Stromal cell of bone marrow (primary cell): ENCODE measurements around the gene MYMX.
"Not testable (repeated sequence)": the region's sequence is repeated elsewhere in the genome, so short reads cannot be mapped to it uniquely, and the experiment has no call there.

ENCODE experiments used
- DNase-seq: peaks from one replicate; pipeline ENCODE4 v3.0.0-alpha.2; 2012; ENCODE audit warnings: low read depth

MYMX gene

DNA sequence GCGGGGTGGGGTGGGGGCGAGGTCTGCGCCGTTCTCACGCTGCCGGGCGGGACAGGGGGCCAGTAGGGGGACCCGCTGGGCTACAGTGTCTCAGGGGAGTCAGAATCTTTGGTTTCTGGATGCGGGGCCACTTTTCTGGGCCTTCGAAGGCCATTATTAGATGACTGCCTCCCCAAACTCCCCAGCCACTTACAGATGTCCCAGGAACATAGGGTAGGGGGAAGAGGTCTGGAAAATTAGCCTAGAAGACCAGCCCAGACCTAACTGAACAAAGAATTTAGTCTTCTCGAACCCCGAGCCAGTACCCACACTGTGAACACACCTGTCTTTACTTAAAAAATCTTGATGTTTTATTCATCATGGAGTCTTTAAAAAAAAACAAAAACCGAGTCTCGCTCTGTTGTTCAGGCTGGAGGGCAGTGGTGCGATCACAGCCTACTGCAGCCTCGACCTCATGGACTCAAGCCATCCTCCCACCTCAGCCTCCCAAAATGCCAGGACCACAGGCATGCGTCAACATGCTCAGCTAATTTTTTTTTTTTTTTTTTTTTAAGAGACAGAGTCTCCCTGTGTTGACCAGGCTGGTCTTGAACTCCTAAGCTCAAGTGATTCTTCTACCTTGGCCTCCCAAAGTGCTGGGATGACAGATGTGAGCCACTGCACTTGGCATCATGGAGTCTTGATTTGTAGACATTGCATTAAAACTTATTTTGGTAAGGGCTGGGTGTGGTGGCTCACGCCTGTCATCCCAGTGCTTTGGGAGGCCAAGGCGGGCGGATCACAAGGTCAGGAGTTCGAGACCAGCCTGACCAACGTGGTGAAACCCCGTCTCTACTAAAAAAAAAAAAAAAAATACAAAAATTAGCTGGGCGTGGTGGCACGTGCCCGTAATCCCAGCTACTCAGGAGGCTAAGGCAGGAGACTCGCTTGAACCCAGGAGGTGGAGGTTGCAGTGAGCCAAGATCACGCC lies 3.4 kb downstream of the MYMX start:
- DNase-seq = no peak

DNA sequence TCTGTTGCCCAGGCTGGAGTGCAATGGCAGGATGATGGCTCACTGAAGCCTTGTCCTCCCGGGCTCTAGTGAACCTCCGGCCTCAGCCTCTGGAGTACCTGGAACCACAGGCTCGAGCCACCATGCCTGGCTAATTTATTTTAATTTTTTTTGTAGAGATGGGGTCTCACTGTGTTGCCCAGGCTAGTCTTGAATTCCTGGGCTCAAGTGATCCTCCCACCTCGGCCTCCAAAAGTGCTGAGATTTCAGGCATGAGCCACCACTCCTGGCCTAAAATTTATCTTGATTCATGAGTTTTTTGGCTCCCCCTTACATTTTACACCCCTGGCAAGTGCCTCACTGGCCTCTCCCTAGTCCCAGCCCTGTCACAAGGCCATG lies 4.2 kb downstream of the MYMX start:
- DNase-seq = no peak

DNA sequence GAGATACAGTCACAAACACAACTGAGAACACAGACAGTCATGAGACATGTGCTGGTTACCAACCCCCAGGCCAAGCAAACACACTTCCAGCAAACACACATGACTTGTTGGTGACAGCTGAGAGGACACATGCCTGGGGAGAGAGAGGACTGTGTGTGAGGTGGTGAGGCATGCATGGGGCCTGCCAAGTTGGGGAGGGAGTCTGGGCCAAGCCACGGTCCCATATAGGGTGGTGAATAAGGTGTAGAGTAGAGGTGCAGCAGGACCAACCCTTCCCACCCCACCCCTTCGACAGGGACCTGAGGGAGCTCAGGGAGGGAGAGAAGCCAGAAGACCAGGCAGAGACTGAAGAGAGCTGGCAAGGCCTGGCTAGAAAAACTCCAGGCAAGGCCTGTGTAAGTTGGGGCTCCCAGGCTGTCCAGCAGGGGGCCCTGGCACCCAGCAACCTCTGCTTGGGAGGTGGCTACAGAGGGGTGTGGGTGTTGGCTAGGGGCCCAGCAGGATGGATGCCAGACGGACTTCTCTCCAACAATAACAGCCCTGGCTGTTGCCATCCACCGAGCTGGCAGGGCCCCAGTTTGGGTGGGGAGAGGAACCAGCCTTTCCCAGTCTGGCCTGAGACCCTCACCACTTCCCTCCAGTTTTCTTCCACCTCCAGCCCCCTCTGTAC lies 4.7 kb downstream of the MYMX start:
- peak; percentile 53 for DNase-seq

DNA sequence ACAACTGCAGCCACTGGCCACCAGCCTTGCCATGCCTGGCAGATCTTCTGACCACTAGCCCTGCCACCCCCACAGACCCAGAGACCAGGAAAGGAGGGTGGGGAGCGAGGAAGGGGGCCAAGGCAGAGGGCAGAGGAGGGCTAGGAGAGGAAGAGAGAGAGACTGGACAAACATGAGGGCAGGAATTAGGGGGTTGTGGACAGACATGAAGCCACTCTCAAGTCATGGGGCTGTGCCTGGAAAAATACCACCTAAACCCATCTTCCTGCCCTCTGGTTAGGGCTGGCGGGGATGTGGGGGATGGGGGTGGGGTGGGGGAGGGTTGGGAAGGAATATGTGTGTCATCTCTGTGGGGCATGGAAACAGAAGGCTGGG lies 5.2 kb downstream of the MYMX start:
- DNase-seq = no peak

DNA sequence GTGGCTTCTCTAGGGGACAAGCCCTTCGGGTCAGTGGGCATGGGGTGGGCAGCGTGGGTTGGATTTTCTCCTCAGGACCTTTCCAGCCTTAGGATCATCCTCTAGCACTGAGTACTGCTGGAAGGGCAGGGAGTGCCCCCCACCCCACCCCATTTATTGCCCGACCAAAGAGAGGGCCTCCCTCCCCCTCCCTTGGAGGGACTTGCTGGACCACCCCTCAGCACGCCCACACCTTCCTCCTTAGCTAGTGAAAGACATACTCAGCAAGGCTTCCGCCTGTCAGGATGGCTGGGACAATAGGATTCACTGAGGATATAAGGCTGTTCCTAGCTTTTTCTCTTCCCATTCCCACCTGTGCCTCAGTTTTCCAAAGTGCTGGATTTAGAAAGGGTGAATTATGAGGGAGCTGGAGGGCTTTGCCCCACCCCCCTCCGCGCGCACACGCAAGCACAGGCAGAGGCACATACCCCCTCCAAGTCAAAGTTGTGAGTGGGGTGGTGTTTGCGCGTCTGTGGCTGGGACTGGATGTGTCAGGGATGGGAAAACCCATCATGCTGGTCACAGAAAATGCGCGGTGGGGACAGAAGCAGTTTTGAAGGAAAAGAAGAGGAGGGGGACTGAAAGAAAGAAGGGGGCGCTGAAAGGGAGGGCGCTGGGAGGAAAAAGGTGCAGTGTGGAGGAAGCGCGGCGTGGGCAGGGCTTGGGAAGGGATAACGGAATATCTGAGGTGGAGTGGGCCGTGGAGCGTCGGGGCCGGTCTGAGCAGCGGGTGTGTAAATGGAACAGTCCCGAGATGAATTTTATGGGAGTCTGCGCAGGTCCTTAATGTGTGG lies 6.0 kb downstream of the MYMX start:
- no peak for DNase-seq

DNA sequence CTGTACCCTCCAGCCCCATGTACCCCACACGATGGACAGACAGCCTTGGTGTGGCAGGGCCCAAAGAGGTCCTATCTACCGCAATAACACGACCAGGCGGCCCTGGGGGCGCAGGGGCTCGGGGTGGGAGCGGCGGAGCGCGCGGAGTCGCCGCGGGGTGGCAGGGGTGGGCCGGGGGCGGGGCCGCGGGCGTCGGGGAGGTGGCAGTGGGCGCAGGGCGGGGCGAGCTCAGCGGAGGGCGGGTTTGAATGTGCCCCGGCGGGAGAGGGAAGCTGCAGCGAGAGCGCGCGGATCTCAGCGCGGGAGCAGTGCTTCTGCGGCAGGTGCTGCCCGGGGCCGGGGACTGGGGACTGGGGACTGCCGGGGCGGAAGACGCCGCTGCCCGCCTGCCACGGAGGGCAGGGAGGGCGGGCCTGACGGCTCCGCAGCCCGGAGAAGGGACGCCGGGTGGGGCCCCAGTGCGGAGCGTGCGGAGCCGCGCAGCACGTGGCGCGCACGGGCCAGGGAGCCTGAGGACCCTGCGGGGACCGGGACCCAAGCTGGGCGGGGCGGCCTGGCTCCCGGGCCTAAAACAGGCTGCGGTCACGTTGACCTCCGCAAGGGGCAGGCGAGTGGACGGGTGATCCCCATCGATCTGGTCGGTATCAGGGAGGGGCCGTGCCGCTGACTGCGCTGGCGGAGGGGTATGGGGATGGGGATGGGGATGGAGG lies 6.7 kb downstream of the MYMX start, which contains the start of gene SLC29A1:
SLC29A1 (plus strand) TSS at position 277 of the 710 bp plus-strand sequence. CDS start 3,719 bp downstream, outside the sequence.
- DNase-seq = no peak

DNA sequence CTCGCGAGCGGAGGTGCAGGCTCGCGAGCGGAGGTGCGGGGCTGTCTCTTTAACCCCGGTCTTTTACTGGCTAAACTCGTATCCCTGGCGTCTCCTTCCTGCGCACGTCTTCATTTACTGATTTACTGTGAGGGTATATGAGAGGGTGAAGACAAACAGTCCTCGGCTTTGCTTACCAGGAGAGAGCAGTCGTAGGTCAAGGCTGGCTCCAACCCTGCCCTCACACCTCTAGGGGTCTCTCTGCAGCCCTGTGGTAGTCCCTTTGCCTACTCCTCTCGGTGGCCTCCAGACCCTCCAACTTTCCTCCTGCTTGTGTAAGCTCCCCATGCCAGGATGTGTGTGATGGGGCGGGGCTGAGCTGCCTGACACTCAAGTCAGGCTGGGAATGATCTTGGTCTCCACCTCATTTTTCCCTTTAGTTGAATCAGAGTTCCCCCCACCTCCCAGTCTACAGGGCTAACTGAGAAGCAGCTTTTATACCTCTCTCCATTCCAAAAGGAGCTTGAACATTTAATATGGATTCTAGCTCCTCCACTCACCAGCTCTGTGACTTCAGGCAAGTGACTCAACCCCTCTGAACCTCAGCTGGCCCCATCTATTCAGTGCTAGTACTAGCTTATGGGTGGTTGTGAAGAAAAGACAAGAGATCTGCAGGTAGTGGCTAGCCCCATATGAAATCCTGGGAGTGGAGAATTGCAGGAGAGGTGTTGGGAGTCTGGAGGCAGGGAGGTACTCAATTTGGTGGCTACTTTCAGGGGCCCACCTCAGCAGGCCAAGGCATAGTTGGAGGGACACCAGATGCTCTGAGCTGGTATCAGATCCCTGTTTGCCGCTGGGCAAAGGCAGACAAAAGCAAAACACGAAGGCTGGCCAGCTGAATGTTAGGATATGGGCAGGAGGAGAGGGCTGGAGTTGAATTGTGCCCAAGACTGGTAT lies 7.6 kb downstream of the MYMX start:
- no peak for DNase-seq

DNA sequence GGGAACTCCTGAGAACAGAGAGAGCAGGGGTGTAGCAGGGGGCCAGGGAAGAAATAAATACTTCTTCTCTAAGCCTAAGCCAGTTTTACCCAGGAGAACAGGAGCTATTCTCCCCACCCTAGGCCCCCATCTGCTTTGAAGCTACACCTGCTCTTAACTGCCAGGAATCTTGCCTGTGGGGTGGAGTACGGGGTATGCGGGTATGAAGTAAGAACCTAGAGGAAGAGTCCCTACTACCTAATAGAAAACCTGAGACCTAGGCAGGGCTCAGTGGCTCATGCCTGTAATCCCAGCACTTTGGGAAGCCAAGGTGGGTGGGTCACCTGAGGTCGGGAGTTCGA lies 8.2 kb downstream of the MYMX start:
- no peak for DNase-seq

DNA sequence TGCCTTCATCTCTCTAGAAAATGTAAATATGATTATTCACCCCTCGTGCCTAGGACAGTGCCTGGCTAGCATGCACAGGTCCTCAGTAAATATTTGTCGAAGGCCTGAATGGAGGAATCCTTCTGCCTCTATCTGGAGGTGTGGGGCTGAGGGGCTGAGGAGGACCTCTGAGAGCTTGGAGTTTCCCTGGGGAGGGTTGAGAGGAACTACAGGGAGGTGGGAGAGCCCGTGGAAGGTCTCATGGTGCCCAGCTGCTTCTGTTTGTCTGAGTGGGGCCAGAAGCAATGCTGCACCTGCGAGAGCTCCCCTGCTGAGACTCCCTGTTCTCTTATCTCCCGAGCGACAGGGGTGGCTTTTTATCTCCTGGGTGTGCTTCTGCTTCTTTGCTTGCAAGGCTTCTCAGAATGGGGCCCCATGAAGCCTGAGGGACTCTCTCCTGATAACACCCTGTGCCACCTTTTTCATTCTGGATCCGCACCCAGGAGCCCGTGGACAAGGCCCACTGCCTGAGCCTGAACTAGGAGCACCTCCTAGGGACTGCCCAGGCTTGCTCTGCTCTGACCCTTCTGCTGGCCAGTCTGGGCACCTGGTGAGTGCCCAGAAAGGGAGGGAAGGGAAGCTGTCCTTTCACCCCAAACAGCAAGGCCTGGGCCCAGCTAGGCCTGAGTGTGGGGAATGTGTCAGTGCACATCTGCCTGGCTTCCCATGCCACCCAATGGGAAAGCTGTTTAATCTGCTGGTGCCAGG lies 9.0 kb downstream of the MYMX start:
- DNase-seq = no peak

DNA sequence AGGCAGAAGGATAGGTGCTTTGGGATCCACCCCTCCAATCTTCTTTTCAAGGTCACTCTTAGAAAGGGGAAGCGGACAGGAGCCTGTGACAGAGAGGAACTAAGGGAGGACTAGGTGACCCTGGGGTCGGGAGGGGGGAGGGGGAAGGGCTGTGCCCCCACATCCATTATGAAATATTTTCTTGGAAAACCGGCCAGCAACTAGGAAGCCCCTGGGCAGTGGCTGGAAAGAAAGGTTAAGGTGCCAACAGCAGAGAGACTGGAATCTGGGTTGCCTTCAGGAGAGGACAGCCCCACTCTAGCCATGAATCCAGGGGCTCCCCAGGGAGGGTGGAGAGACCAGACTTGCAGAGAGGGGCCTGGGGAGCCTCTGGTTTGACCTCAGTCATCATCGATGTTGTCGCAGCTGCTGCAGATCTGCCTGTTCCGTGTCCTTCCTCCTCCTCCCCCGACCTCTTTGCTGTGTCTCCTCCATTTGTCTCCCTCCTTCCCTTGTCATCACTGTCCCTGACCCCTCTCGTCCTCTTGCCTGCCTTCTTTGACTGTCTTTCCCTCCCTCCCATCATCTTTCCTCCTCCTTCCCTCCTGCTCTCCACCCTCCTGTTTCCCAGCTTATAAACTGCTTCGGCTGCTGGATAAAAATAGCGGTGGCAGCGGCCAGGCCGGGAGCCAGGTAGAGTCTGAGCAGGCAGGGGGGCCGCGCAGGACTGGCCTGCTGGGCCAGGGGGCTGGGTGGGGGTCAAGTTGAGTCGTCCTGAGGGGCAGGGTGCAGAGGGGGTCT lies 9.8 kb downstream of the MYMX start:
- DNase-seq = no peak

DNA sequence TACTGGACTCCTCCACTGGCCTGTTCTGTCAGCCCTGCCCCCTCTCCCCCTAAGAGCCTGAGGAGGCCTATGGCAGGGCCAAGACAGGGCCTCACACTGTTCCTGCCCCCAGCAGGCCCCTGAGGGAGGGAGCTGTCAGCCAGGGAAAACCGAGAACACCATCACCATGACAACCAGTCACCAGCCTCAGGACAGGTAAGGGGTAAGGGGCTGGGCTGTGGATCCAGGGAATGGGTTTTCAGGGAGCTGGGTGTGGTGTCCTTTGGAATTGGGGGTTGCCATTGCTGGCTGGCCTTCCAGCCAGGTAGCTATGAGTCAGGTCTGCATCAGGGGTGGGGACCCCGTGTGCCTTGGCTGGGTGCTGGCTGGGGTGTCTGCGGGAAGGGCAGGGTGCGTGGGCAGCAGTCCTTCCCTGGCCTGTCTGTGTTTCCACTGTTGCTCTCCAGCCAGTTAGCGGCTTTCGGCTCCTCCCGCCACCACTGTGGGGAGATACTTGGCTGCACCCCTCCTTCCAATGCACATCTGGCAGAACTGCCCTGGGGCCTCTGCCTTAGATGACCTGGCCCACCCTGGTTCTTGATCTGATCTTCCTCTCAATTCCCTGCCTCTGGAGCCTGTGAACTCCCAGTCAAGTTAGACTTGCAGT lies 10.5 kb downstream of the MYMX start:
- no peak for DNase-seq

DNA sequence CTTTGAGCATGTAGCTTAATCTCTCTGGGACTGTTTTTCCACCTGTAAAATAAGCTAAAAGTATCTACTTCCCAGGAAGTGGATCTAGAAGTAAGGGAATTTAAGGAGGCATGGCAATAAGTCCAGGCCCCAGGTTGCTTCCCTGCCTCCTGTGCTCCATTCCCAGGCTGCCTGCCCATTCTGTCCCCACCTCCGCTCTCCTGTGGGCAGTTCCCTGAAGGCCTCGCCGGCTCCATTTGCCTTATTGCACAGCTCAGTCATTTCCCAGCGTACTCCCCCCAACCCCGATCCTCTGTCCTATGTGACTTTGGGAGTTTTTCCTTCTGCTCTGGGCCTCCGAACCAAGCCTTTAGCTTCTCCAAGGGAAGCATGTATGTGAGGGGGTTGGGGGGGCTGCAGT lies 11.3 kb downstream of the MYMX start:
- DNase-seq = no peak

DNA sequence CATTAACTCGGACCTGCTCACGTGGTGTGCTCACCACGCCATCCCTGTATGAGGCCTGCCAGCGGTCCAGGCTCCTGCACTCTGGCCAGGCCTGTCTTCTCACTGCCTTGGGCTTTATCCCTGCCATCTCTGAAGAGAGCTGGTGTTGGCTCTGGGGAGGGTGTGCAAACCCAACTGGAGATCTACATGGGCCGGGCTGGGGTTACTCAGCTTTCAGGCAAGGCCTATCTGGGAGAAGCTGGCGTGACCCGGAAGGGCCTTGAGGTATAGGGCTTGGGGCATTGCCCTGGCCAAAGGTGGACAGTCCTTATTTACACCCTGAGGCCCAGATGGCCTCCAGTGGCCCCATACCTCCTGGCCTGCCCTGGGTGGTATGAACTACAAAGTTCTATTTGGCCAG lies 11.7 kb downstream of the MYMX start:
- no peak for DNase-seq

DNA sequence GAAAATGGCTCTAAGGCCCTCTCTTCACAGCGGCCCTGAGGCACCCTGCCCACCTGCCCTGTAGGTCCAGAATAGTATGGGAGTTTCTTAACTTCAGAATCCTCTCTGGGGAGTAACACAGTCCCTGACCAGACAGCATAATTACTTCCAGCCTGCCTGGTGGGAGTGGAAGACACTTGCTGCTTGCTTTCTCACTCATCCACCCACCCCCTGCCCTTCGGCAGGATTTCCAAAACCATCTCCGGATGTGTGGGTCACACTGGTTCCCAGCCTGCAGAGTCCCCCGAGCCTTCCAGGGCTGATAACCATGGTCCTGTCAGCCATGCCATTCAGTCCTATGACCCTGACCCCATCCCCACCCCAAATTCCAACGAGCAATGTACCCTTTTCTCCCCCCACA lies 12.1 kb downstream of the MYMX start:
- no peak for DNase-seq

DNA sequence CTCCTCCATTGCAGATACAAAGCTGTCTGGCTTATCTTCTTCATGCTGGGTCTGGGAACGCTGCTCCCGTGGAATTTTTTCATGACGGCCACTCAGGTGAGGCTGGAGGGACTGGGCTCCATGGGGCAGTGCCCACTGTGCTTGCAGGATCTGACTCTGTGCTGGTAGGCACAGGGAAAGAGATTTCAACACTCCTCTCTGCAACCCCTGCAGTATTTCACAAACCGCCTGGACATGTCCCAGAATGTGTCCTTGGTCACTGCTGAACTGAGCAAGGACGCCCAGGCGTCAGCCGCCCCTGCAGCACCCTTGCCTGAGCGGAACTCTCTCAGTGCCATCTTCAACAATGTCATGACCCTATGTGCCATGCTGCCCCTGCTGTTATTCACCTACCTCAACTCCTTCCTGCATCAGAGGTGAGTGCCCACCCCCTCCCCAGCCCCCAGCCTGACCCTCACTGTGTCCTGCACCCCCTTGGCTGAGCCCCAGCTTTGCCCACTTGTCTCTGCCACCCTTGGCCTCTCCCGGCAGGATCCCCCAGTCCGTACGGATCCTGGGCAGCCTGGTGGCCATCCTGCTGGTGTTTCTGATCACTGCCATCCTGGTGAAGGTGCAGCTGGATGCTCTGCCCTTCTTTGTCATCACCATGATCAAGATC lies 12.8 kb downstream of the MYMX start:
- no peak for DNase-seq

DNA sequence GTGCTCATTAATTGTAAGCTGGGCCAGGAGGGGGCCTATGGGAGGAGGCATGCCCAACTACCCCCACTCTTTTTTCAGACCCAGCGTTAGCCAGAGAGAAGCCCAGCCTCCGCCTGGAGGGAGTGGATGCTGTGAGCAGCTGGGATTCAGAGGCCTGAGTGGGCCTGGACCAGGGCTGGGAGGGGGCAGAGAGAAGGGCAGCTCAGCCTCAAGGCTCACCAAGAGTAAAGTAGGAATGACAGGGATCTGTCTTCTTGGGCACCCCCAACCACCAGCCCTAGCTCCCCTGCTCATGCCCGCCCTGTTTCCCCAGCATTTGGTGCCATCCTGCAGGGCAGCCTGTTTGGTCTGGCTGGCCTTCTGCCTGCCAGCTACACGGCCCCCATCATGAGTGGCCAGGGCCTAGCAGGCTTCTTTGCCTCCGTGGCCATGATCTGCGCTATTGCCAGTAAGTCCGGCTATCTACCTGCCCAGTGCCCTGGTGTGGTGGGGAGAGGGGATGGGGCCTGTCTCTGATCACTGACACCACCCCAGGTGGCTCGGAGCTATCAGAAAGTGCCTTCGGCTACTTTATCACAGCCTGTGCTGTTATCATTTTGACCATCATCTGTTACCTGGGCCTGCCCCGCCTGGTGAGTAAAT lies 13.4 kb downstream of the MYMX start:
- DNase-seq = no peak

DNA sequence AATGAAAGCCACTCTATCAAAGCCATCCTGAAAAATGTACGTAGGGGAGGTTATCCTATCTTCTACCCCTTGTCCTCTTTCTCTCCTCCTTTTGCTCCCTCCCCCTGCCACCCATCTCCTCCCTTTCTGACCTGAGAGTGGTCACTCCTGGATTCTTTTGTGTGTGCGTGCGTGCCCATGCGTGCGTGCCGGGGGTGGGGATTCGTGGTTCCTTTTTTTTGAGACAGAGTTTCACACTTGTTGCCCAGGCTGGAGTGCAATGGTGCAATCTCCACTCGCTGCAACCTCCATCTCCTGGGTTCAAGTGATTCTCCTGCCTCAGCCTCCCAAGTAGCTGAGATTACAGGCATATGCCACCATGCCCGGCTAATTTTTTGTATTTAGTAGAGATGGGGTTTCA lies 14.7 kb downstream of the MYMX start:
- not testable (repeated sequence) for DNase-seq
